ELR (cell line): ENCODE data around the gene IL17A.

Experiments used
- DNase-seq: peaks from one replicate; pipeline ENCODE4 v3.0.0-alpha.2; 2015; ENCODE audit warnings: low read depth

IL17A gene

GRCh38 chr6:52186075-52186474 is at the start of gene IL17A:
IL17A (plus strand) TSS chr6:52186375; CDS start chr6:52186432, 57 bp downstream.
- no peak for DNase-seq

GRCh38 chr6:52136934-52137467 is 49.2 kb upstream of the IL17A start:
- no peak for DNase-seq

GRCh38 chr6:52138284-52138683 is 47.9 kb upstream of the IL17A start:
- no peak for DNase-seq

- DNase-seq, result no peak
These were observed 46.0 kb upstream of the IL17A start for GRCh38 chr6:52139985-52140680.

GRCh38 chr6:52141596-52141995 is 44.6 kb upstream of the IL17A start:
- no peak for DNase-seq

- no peak for DNase-seq
These were observed 43.6 kb upstream of the IL17A start for GRCh38 chr6:52142556-52142955.

GRCh38 chr6:52143551-52143950 is 42.6 kb upstream of the IL17A start:
- no peak for DNase-seq

GRCh38 chr6:52144196-52145076 is 41.7 kb upstream of the IL17A start:
- no peak for DNase-seq

- no peak for DNase-seq
These were observed 39.2 kb upstream of the IL17A start for GRCh38 chr6:52146851-52147445.

- no peak for DNase-seq
These were observed 37.1 kb upstream of the IL17A start for GRCh38 chr6:52149076-52149475.

GRCh38 chr6:52149949-52150348 is 36.2 kb upstream of the IL17A start:
- no peak for DNase-seq

- no peak for DNase-seq
These were observed 34.1 kb upstream of the IL17A start for GRCh38 chr6:52152070-52152423.

GRCh38 chr6:52152711-52153160 is 33.4 kb upstream of the IL17A start:
- no peak for DNase-seq

- no peak for DNase-seq
These were observed 31.8 kb upstream of the IL17A start for GRCh38 chr6:52154381-52154780.

GRCh38 chr6:52155791-52156576 is 30.2 kb upstream of the IL17A start:
- peak; percentile 74 for DNase-seq

- peak; percentile 87 for DNase-seq
These were observed 28.8 kb upstream of the IL17A start for GRCh38 chr6:52157301-52157941.

GRCh38 chr6:52160472-52161104 is 25.6 kb upstream of the IL17A start:
- DNase-seq, result peak; percentile 28

GRCh38 chr6:52161689-52162438 is 24.3 kb upstream of the IL17A start:
- DNase-seq, result no peak

GRCh38 chr6:52162940-52163908 is 23.0 kb upstream of the IL17A start:
- DNase-seq, result peak; percentile 56
